ENCODE data around the gene EOGT.
A peak's percentile ranks its signal among the peaks of the same experiment; 100 is the strongest.

Gene EOGT

GRCh38 chr3:69020424-69020823 lies 6.9 kb upstream of the EOGT start:
- no peak for DNase-seq (ENCODE audit: low read depth)
- H3K4me3 ChIP-seq (ENCODE audit: low read length) = no peak overlapping the region
- peak; percentile 33 for TF ChIP-seq CTCF (conservative IDR thresholded peaks at IDR 0.05; ENCODE audit: low read depth, low read length)

GRCh38 chr3:69016901-69017300 lies 3.4 kb upstream of the EOGT start:
- TF ChIP-seq CTCF (conservative IDR thresholded peaks at IDR 0.05; ENCODE audit: low read depth, low read length) = no peak
- DNase-seq (ENCODE audit: low read depth) = no peak
- no peak overlapping the region for H3K4me3 ChIP-seq (ENCODE audit: low read length)

- TF ChIP-seq CTCF (conservative IDR thresholded peaks at IDR 0.05; ENCODE audit: low read depth, low read length) = no peak
- DNase-seq (ENCODE audit: low read depth) = no peak
Measured at GRCh38 chr3:69016102-69016501, 2.6 kb upstream of the EOGT start.

GRCh38 chr3:69014022-69014580 lies 617 bp upstream of the EOGT start:
- no peak for DNase-seq (ENCODE audit: low read depth)
- peak overlapping the region; percentile 72 for H3K4me3 ChIP-seq (ENCODE audit: low read length)
- TF ChIP-seq CTCF (conservative IDR thresholded peaks at IDR 0.05; ENCODE audit: low read depth, low read length) = no peak

More at GRCh38 chr3:69016102-69016501, 2.6 kb upstream of the EOGT start:
- no peak overlapping the region for H3K4me3 ChIP-seq (ENCODE audit: low read length)

- TF ChIP-seq CTCF (conservative IDR thresholded peaks at IDR 0.05; ENCODE audit: low read depth, low read length) = peak; percentile 20
- no peak for DNase-seq (ENCODE audit: low read depth)
Measured at GRCh38 chr3:69012800-69013252, 658 bp downstream of the EOGT start.

GRCh38 chr3:69012100-69012799 lies 1.2 kb downstream of the EOGT start:
- no peak for TF ChIP-seq CTCF (conservative IDR thresholded peaks at IDR 0.05; ENCODE audit: low read depth, low read length)
- no peak for DNase-seq (ENCODE audit: low read depth)
- peak overlapping the region; percentile 72 for H3K4me3 ChIP-seq (ENCODE audit: low read length)

More at GRCh38 chr3:69012800-69013252, 658 bp downstream of the EOGT start:
- peak overlapping the region; percentile 72 for H3K4me3 ChIP-seq (ENCODE audit: low read length)
